ENCODE results near the gene SBF2.

DNA sequence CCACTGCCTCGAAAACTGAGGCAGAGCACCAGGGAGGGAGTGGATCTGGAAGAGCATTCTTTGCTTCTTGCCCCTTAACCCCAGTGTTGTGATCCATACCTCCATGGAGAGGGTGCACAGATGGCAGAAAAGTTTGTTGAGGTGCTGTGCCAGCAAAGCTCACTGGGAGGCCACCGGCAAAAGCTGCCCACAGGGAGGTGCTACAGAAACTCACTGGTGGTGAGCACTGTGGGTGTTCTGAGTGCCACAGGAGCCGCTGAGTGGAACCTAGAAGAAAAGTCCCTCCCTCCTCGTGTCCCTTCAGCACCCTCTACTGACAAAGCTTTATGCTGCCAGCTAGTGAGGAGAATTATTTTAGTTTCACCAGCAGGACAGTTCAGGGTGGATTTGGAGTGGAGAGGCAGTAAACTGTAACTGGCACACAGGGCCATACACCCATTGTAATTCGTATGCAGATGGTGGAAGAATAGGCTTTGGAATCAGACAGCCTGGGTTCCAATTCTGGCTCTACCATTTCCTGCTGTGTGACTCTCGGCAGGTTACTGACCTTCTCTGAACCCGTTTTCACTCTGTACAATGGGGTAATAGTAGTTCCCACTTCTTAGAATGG, 545.6 kb downstream of the SBF2 start:
- no peak for TF ChIP-seq POLR2A (IDR thresholded peaks at IDR 0.05; ENCODE audit: extremely low read depth, insufficient read length)
- TF ChIP-seq, protein P1, sequence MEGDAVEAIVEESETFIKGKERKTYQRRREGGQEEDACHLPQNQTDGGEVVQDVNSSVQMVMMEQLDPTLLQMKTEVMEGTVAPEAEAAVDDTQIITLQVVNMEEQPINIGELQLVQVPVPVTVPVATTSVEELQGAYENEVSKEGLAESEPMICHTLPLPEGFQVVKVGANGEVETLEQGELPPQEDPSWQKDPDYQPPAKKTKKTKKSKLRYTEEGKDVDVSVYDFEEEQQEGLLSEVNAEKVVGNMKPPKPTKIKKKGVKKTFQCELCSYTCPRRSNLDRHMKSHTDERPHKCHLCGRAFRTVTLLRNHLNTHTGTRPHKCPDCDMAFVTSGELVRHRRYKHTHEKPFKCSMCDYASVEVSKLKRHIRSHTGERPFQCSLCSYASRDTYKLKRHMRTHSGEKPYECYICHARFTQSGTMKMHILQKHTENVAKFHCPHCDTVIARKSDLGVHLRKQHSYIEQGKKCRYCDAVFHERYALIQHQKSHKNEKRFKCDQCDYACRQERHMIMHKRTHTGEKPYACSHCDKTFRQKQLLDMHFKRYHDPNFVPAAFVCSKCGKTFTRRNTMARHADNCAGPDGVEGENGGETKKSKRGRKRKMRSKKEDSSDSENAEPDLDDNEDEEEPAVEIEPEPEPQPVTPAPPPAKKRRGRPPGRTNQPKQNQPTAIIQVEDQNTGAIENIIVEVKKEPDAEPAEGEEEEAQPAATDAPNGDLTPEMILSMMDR (IDR thresholded peaks at IDR 0.05; ENCODE audit: low read depth, low read length), result peak; percentile 60
